SIG-M5 treated with dmso at 0.1 percent for 504 hours (cell line): ENCODE measurements around the gene WNK1.
"Not testable (repeated sequence)": the region's sequence is repeated elsewhere in the genome, so short reads cannot be mapped to it uniquely, and the experiment has no call there.

Experiments used
- DNase-seq: peaks from one replicate; lab custom pipeline; 2025; ENCODE audit not compliant: unreplicated experiment; lab: John Stamatoyannopoulos, UW

Gene WNK1

GRCh38 chr12:906062-906585 lies 153.7 kb downstream of the WNK1 start:
- DNase-seq = no peak

- no peak for DNase-seq
Measured at GRCh38 chr12:907413-908185, 155.2 kb downstream of the WNK1 start.

- DNase-seq = no peak
Measured at GRCh38 chr12:909861-910260, 157.5 kb downstream of the WNK1 start.

- DNase-seq = no peak
Measured at GRCh38 chr12:910416-910815, 158.0 kb downstream of the WNK1 start.

- no peak for DNase-seq
Measured at GRCh38 chr12:911191-911826, 158.9 kb downstream of the WNK1 start.

GRCh38 chr12:912466-913235 lies 160.3 kb downstream of the WNK1 start:
- DNase-seq = no peak

- no peak for DNase-seq
Measured at GRCh38 chr12:913919-914698, 161.7 kb downstream of the WNK1 start.

- DNase-seq = no peak
Measured at GRCh38 chr12:915090-915489, 162.7 kb downstream of the WNK1 start.

- DNase-seq = no peak
Measured at GRCh38 chr12:916240-916639, 163.9 kb downstream of the WNK1 start.

GRCh38 chr12:916712-917445 lies 164.5 kb downstream of the WNK1 start:
- DNase-seq = no peak

GRCh38 chr12:920676-921075 lies 168.3 kb downstream of the WNK1 start:
- no peak for DNase-seq

GRCh38 chr12:922285-922684 lies 169.9 kb downstream of the WNK1 start:
- DNase-seq = no peak

- DNase-seq = no peak
Measured at GRCh38 chr12:926641-927040, 174.3 kb downstream of the WNK1 start.

- DNase-seq = no peak
Measured at GRCh38 chr12:931060-931459, 178.7 kb downstream of the WNK1 start.

- no peak for DNase-seq
Measured at GRCh38 chr12:931591-931990, 179.2 kb downstream of the WNK1 start.

- not testable (repeated sequence) for DNase-seq
Measured at GRCh38 chr12:935891-936290, 183.5 kb downstream of the WNK1 start.

GRCh38 chr12:936377-937345 lies 184.3 kb downstream of the WNK1 start:
- DNase-seq = no peak

- no peak for DNase-seq
Measured at GRCh38 chr12:938810-939209, 186.4 kb downstream of the WNK1 start.

GRCh38 chr12:943051-943450 lies 190.7 kb downstream of the WNK1 start:
- no peak for DNase-seq
